Upper lobe of left lung (tissue), 6 donors: ENCODE results near the gene SLC4A2. TPM values are rescaled to one million over a fixed set of nuclear protein-coding genes. Genes with fewer than 3 reads are reported as not detected.

ENCODE experiments used
- ATAC-seq, 2 donors: fragments of 200-7000 bp; cut with Tn5 transposase; one replicate each; pipeline ENCODE4 v1.9.1; 2022; ENCODE audit warnings: mild to moderate bottlenecking in 2 of 2, moderate library complexity in 2 of 2; ENCODE audit not compliant: low FRiP score in 2 of 2
- DNase-seq, 2 donors: peaks; one replicate each; pipeline ENCODE4 v3.0.0-alpha.2; 2019 to 2020
- H3K27ac ChIP-seq, 4 donors: fragments of 200-600 bp; sonication (generic); one replicate each; pipeline ENCODE4 v1.5.1; 2016 to 2019
- H3K27me3 ChIP-seq, 4 donors: fragments of 200-600 bp; sonication (generic); one replicate each; pipeline ENCODE4 v1.5.1; 2017 to 2019
- H3K36me3 ChIP-seq, 4 donors: fragments of 200-600 bp; sonication (generic); one replicate each; pipeline ENCODE4 v1.5.1; 2016 to 2019
- H3K4me1 ChIP-seq, 4 donors: fragments of 200-600 bp; sonication (generic); one replicate each; pipeline ENCODE4 v1.5.1; 2018 to 2019
- H3K4me3 ChIP-seq, 4 donors: fragments of 200-600 bp; sonication (generic); one replicate each; pipeline ENCODE4 v1.5.1; 2017 to 2019; ENCODE audit warnings: mild to moderate bottlenecking in 2 of 4, moderate library complexity in 1 of 4
- H3K9me3 ChIP-seq, 4 donors: fragments of 200-600 bp; sonication (generic); one replicate each; pipeline ENCODE4 v1.5.1; 2018 to 2019
- EP300 ChIP-seq, 4 donors: sonication (generic); formaldehyde crosslinking; IDR thresholded peaks; one replicate each; pipeline ENCODE4 v1.5.1; 2017; ENCODE audit warnings: antibody characterized with exemption in 4 of 4, control low read depth in 2 of 4
- POLR2A ChIP-seq, 4 donors: fragments of 450-650 bp; IDR thresholded peaks; one replicate each; pipeline ENCODE4 v1.5.1; 2016 to 2017; ENCODE audit warnings: antibody characterized with exemption in 4 of 4, mild to moderate bottlenecking in 2 of 4
- POLR2AphosphoS5 ChIP-seq, 2 donors: sonication (generic); formaldehyde crosslinking; IDR thresholded peaks; one replicate each; pipeline ENCODE4 v1.5.1; 2017; ENCODE audit warnings: antibody characterized with exemption in 2 of 2
- WGBS, 2 donors: methylation state at CpG; one replicate each; pipeline ENCODE4 v1.1.5; 2017 to 2018; 5-methylcytosine and 5-hydroxymethylcytosine counted together
- total RNA-seq, 6 donors: library from RNA; depleted of rRNA in 4 of 6; stranded (reverse); fragments of >200 nt in 4 of 6; gene quantifications; one replicate each; pipeline versions ENCODE4 v1.1.0 to v1.2.1, GENCODE V29; 2016 to 2021
- TF ChIP-seq, protein P1 (sequence below), 6 experiments: fragments of 450-650 bp in 4 of 6; fragments of 200-600 bp in 2 of 6; sonication (generic) in 2 of 6; IDR thresholded peaks; one replicate each; pipeline ENCODE4 v1.5.1; 2016 to 2019; ENCODE audit warnings: antibody characterized with exemption in 6 of 6
- donor health status: DM: no; HTN: no; CAD: no; lungs with moderate emphysema.
- donor health status: DM: no; HTN: yes; CAD: no; lungs with severe emphysema.

The SLC4A2 gene
- total RNA-seq, 6 donors from 2014 or later = 88.4 to 312 (median 188) TPM

GRCh38 chr7:151056666-151057505, 2.5 kb upstream of the SLC4A2 start:
- WGBS, 2 donors = 39 to 40% methylated on average over 27 to 29 of the region's 29 CpGs
- DNase-seq = peak in 1 of 2 donors; percentile 82
- TF ChIP-seq, protein P1, sequence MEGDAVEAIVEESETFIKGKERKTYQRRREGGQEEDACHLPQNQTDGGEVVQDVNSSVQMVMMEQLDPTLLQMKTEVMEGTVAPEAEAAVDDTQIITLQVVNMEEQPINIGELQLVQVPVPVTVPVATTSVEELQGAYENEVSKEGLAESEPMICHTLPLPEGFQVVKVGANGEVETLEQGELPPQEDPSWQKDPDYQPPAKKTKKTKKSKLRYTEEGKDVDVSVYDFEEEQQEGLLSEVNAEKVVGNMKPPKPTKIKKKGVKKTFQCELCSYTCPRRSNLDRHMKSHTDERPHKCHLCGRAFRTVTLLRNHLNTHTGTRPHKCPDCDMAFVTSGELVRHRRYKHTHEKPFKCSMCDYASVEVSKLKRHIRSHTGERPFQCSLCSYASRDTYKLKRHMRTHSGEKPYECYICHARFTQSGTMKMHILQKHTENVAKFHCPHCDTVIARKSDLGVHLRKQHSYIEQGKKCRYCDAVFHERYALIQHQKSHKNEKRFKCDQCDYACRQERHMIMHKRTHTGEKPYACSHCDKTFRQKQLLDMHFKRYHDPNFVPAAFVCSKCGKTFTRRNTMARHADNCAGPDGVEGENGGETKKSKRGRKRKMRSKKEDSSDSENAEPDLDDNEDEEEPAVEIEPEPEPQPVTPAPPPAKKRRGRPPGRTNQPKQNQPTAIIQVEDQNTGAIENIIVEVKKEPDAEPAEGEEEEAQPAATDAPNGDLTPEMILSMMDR (IDR thresholded peaks at IDR 0.05) = no peak
- TF ChIP-seq POLR2A (IDR thresholded peaks at IDR 0.05) = no peak
- TF ChIP-seq POLR2AphosphoS5 (IDR thresholded peaks at IDR 0.05) = no peak
- TF ChIP-seq EP300 (IDR thresholded peaks at IDR 0.05) = no peak
- no peaks in the 10 kb centered on the region for H3K9me3 ChIP-seq
- ATAC-seq = no peak
- peaks cover 34 to 55% (median 42%) of the 10 kb centered on the region in 4 donors for H3K4me1 ChIP-seq
- H3K27ac ChIP-seq = peak overlapping the region in 1 of 4 donors; percentile 96
- peaks cover 0 to 3% (median 0%) of the 10 kb centered on the region in 4 donors for H3K36me3 ChIP-seq
- no peaks in the 10 kb centered on the region for H3K27me3 ChIP-seq
- H3K4me3 ChIP-seq = peak overlapping the region; percentile 54 to 92 (median 87)

DNA sequence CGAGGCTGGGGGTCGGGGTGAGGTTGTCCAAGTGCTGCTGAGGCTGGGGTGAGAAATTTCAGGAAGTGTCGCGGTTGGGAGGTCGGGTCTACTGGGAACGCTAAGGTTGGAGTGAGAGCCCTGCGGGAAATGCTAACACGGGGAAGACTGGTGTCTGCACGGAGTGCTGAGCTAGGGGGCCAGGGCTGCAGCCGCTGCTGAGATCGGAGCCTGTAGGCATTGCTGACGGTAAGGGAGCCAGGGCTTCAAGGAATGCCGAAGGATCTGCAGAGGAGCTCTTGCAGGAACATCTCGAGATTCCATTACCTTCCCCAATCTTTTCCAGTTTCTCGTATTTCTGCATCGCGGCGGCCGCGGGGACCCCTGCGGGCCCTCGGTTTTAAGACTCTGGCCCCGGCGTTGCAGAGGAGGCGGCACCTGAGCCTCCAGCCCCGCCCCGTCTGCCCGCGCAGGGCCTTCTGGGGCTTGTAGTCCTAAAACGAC, 1.8 kb upstream of the SLC4A2 start, which contains the start of gene CDK5:
TSS of gene CDK5 (minus strand) at position 392 of the 483 bp plus-strand sequence. CDS start at position 343, 49 bp downstream.
- peak in 1 of 2 donors; percentile 0 for ATAC-seq
- peaks cover 0 to 1% (median under 1%) of the 10 kb centered on the region in 4 donors for H3K36me3 ChIP-seq
- 0% methylated on average over 29 to 30 of the region's 30 CpGs for WGBS, 2 donors
- peak within 1 kb of the TSS; percentile 54 to 92 (median 87) for H3K4me3 ChIP-seq
- H3K9me3 ChIP-seq = no peaks in the 10 kb centered on the region
- no peaks in the 10 kb centered on the region for H3K27me3 ChIP-seq
- TF ChIP-seq POLR2A (IDR thresholded peaks at IDR 0.05) (no peak), EP300 (IDR thresholded peaks at IDR 0.05) (no peak), POLR2AphosphoS5 (IDR thresholded peaks at IDR 0.05) (no peak)
- TF ChIP-seq, protein P1 (IDR thresholded peaks at IDR 0.05) = no peak
- peak within 1 kb of the TSS; percentile 90 to 99 (median 96) for H3K27ac ChIP-seq
- H3K4me1 ChIP-seq = peaks cover 37 to 60% (median 48%) of the 10 kb centered on the region in 4 donors
- DNase-seq = no peak

DNA sequence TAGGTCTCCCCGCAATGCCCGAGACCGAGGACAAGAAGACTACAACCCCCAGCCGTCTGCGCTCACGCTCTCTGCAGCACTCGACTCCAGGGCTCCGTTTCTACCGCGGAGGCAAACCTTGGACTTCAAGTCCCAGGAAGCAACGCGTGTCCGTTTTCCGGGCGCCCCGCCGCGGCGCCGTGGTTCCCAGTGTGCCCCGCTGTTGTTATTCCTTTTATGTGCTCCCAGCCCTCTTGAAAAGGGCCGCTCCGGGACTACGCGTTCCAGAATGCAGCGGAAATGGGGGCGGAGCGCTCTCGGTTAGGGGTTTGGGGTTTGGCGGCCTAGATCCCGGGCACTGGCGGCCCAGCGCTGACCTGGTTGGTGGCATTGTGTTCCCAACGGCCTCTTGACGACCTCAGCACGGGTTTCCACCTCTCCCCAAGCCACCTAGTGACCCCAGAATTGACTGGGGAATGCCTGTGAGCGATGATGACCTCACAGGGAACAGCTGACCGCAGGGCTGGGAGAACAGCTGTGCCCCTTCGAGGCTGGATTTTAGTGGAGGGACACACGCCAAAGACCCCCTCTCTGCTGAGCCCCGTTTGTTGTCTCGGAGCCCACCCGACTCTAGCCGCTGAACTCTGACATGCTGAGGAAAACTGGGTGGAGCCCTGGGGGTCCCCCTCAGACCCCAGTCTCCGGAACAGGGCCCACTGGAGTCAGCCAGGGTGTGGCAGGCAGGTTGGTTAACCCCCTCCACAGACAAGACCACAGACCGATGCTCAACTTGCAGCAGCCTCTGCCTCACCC, 1.2 kb upstream of the SLC4A2 start:
- peak; percentile 99 to 100 for DNase-seq
- TF ChIP-seq, protein P1 (IDR thresholded peaks at IDR 0.05) = peak in 2 of 6 experiments; percentile 6 to 9
- TF ChIP-seq POLR2A (IDR thresholded peaks at IDR 0.05) (peak in 3 of 4 donors; percentile 33 to 87 (median 84)), EP300 (IDR thresholded peaks at IDR 0.05) (peak in 2 of 4 donors; percentile 44 to 49), POLR2AphosphoS5 (IDR thresholded peaks at IDR 0.05) (peak; percentile 84 to 92)
- H3K4me1 ChIP-seq = peaks cover 41 to 63% (median 53%) of the 10 kb centered on the region in 4 donors
- H3K9me3 ChIP-seq = no peaks in the 10 kb centered on the region
- H3K27me3 ChIP-seq = no peaks in the 10 kb centered on the region
- ATAC-seq = peak; percentile 93 to 94
- H3K4me3 ChIP-seq = peak overlapping the region in 3 of 4 donors; percentile 86 to 92 (median 88)
- peak overlapping the region; percentile 90 to 99 (median 96) for H3K27ac ChIP-seq
- H3K36me3 ChIP-seq = peaks cover 0 to 6% (median 2%) of the 10 kb centered on the region in 4 donors
- 0 to 1% methylated on average over 1 to 46 of the region's 46 CpGs for WGBS, 2 donors

DNA sequence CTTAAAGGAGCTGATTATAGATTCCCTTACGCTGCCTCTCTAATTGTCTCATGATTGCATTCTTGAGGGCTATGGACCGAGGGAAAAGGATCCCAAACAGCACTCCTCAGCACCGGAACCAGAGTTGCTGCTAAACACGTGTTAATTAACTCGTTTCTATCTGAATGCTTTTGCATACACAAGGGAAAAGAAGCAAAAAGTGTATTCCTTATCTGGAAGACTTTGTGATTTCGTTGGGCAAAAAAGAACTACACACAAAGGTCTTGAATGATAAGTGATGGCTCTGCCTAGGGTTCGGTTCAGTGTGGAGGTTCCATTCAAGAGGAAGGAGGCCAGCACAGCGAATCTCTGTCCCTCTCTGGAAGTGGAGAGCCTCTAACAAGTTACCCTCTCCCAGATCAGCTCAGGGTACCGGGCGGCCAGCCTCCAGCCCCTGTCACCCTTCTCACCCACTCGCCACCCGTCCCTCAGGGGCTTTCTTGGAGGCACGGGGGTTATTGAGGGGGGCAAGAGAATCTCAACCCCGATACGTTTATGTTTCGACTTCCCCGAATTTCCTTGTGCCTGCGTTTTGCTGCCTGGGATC, 515 bp upstream of the SLC4A2 start:
- peak overlapping the region; percentile 34 to 92 (median 87) for H3K4me3 ChIP-seq
- TF ChIP-seq, protein P1 (IDR thresholded peaks at IDR 0.05) = no peak
- TF ChIP-seq EP300 (IDR thresholded peaks at IDR 0.05) (no peak), POLR2AphosphoS5 (IDR thresholded peaks at IDR 0.05) (no peak), POLR2A (IDR thresholded peaks at IDR 0.05) (no peak)
- ATAC-seq = no peak
- 5 to 6% methylated on average over 15 to 16 of the region's 18 CpGs for WGBS, 2 donors
- H3K9me3 ChIP-seq = no peaks in the 10 kb centered on the region
- H3K36me3 ChIP-seq = peaks cover 0 to 10% (median 4%) of the 10 kb centered on the region in 4 donors
- H3K27me3 ChIP-seq = no peaks in the 10 kb centered on the region
- peaks cover 38 to 64% (median 54%) of the 10 kb centered on the region in 4 donors for H3K4me1 ChIP-seq
- peak overlapping the region; percentile 90 to 99 (median 96) for H3K27ac ChIP-seq
- DNase-seq = no peak
